NCI-H1417 (cell line): ENCODE measurements around the gene IL22RA1.

ENCODE experiments used
- DNase-seq, 3 experiments: peaks; one replicate each; lab custom pipeline; 2025; lab: John Stamatoyannopoulos, UW

IL22RA1 gene

DNA sequence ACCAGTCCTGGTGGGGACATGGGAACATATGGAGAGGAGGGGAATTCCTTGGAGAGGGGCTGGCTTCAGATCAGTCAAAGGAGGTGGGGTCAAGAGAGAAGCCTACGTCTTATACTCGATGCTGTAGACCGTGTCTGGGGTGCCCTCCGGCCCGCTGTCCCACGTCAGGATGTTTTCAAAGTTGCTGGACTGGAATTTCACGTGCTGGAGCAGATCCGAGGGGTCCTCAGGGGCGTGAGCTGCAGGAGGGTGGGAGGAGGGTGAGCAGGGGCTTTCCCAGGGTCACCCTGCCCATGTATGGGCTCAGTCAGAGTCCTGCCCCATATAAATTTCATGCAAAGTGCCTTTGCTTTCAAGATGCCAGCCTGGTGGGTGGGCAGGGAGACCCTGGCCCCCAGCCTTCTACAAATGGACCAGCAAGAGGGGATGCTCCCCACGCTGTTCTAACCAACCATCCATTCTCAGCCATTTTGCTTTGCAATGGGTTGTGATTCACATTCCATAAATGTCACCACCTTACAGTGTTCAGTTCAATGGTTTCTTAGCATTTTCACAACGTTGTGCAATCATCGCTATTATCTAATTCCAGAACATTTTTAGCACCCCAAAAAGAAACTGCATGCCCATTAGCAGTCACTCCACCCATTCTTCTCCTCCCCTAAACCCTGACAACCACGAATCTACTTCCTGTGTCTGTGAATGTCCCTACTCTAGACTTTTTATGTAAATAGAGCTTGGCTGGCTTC is 4.3 kb downstream of the IL22RA1 start:
- DNase-seq, result no peak

DNA sequence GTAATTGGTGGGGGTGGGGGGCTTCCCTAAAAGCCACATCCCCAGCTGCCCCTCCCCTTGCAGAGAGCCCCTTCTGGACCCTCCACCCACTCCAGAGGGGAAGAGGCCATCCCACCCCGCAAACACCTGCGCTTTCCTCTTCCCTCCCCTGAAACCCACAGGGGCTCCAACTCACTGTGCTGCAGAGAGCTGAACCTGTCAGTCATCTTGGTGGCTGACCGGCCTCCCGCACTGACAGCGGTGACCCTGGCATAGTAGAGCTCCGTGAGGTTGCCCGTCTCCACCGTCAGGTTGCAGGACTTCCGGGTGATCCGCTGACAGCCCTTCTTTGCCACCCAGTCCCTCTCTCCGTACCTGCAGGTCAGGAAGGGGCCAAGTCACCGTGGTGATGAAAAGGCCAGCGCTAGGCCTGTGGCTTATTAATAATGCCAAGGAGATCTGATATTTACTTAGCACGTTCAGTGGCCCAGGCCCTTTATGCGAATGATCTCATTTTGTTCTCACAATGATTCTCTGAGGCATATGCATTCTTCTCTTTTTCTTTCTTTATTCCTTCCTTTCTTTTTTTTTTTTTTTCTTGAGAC is 5.9 kb downstream of the IL22RA1 start:
- peak in 1 of 3 experiments; percentile 24 for DNase-seq

DNA sequence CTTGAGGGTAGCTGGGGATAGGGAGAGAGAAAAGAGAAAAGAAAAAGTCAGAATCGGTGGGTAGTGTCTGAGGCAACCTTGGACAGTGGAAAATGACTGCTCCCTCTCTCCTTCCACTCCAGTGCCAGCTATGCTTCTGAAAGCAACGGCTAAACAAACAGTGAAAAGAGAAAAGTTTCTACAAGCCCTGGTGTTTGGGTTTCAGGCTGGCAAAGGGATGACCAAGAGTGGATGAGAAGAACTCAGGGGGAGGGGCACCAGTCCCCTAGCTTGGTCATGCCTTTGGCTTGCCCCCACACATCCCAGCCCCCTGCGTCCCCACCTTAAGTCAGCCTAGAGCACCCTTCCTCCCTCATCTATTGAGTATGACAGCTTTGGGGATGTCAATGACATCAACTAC is 8.6 kb downstream of the IL22RA1 start:
- no peak for DNase-seq

DNA sequence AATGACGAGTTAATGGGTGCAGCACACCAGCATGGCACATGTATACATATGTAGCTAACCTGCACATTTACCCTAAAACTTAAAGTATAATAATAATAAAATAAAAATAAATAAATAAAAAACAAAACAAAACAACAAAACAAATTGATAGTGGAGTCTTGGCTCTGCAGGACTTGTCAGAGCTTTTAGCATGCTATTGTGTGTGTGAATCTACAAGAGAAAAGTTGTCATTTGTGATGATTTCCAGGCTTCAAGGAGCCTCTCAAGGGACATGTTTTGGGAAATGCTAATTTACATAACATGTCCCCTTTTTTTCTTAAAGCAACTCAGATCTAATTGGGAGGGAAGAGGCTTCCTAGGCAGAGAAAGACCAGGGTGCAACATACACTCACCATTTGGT is 9.1 kb downstream of the IL22RA1 start:
- DNase-seq, result no peak

DNA sequence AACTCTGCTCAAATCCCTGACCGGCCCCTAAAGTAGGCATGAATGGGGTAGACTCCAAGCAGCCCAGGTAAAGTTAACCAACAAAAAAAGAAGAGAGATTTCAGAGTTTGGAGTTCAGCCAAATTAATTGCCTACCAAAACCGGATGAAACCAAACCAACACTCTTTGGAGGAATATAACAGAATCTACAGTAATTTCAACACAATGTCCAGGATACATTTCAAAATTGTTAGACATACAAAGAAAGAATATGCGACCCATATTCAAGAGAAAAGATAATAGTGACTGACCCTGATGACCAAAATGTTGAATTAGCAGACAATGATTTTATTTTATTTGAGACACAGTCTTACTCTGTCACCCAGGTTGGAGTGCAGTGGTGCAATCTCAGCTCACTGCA is 12.6 kb downstream of the IL22RA1 start:
- DNase-seq, result no peak

DNA sequence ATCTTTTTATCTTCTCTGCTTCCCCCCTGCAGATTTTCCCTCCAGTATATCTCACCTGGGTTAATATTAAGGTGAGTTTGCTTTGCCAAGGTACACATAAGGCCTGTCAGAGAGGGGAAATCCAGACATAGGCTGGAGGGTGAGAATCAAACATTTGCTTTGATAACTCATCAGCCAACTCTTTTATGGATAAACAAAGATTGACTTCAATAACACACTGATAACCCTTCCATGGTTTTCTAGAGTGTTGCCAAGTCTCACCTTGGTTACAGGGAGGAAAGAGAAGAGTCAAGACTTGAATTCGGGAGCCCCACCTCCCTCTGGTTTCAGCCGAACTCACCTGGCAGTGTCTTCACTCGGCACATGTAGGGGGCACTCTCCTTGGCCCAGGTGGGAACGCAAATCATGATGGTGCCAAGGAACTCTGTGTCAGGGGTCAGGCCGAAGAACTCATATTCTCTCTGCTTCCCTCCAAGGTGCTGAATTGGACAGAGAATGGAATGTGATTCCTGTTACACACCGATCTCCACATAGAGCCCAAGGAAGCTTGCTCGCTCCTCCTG is 15.1 kb downstream of the IL22RA1 start:
- DNase-seq, result no peak

DNA sequence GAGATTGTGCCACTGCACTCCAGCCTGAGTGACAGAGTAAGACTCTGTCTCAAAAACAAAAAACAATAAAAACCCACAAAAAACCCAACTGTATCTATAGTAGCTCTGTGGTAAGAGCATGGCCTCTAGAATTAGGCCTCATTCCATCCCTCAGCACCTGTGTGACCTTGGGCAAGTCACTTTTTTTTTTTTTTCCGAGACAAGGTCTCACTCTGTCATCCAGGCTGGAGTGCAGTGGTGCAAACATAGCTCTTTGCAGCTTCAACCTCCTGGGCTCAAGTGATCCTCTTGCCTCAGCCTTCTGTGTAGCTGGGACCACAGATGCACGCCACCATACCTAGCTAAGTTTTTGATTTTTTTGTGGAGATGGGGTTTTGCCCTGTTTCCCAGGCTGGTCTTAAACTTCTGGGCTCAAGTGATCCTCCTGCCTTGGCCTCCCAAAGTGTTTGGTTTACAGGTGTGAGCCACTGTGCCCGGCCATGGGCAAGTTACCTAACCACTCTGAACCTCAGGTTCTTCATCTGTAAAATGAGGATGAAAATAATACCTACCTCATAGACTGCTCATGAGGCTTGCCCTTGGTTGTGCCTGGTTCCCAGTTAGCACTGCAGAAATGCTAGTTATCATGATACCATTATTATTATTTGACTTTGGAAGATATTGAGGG is 15.7 kb downstream of the IL22RA1 start:
- DNase-seq, result no peak

DNA sequence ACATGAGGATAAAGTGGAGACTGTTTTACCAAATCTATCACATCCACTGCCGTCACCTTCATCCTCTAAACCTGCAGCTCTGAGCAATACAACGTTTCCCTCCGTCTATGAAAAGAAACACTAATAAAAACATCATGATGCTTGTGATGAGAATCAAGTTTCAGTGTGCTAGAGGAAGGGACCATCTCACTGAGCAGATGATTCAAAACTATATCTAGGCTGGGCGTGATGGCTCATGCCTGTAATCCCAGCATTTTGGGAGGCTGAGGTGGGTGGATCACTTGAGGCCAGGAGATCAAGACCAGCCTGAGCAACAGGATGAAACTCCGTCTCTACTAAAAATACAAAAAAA is 16.3 kb downstream of the IL22RA1 start:
- DNase-seq, result no peak

DNA sequence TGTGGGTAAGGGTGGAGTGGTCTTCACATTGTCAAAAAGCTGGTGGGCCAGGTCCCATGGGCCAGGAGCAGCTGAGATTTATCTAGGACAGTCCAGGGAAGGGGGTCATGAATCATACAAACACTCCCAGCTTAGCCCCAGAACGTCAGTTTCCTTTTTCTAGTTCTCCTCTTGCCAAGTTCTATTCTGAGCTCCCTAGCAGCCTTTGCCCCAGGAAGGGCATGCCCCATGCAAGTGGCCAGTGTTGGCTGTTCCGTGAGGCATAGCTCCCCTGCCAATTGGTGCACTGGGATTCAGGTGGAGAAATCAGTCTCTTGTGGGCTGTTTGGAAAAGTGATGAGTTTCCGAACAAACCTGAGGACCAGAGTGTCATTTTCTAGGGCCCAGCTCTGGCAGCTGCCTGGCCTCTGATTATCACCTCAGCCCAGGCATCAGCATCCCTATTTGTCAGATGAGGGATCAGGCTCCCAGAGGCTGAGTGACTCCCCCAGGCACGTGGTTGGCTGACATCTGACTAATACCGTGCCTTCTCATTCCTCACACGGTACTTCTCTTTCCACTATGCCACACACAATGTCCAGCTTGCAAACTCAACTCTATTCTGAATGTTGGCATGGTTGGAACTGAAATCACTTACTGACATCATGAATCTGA is 16.8 kb downstream of the IL22RA1 start:
- DNase-seq, result no peak

DNA sequence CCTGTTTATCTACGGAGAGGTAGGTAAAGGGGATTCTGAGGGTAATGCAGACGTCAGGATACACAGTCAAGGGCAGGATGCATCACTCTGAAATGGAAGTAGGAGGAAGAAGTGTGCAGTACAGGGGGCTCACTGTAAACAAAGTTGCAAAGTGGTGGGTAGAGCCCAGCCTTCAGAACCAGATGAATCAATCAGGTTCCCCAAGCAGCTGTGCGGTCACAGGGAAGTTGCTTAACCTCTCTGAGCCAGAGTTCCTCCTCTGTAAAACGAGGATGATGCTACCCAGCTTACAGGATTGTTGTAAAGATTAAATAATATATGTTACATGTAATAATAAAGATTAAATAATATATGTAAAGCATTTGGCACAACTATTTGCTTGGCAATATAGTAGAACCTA is 17.5 kb downstream of the IL22RA1 start:
- no peak for DNase-seq

DNA sequence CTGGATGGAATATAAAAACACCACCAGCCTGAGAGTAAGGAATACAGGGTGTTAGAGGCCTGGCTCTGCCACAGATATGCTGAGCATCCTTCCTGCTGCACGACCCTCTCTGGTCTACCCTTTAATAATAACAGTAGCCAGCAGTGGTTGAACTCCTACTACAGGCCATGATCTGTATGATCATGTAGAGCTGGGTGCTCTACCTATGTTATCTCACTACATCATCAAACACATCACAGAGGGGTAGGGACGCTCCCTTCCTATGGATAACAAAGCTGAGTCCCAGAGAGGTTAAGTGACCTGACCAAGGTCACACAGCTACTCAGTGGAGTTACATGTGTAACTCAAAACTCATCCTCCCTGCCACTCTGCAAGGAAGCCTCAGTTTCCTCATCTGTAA is 18.0 kb downstream of the IL22RA1 start:
- DNase-seq, result no peak

DNA sequence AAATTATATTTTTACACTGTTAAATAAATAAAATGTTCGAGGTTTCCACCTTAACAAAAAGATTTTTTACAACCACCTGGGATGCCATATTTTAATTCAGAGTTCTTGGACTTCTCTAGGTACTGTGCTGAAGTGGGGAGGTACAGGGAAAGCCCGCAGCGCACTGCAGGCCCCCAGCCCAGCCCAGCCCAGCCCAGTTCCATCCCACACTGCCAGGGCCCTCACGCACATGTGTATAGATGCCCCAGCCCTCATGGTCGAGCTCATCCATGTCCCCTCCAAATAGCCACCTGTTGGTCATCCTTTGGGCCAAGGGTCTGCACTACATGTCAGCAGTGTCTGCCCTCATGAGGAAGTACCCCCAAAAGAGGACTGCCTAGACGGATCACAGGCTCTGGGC is 19.3 kb downstream of the IL22RA1 start:
- no peak for DNase-seq

DNA sequence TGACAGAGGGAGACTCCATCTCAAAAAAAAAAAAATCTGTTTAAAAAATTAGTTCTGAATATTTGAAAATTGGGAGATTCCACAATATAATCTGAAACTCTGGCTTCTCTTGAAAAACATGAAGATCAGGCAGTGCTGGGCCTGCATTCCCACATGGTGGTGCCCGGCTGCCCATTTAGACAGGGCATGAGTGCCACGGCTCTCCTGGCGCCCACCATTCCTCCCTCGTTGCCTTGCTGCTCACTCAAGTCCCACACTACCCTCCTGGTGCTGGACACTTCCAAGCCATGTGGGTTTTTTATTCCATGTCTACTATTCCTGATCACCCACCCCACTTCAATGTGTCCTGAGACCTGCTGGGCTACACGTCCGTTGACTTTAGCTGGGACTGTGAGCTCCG is 20.2 kb downstream of the IL22RA1 start:
- DNase-seq, result no peak

DNA sequence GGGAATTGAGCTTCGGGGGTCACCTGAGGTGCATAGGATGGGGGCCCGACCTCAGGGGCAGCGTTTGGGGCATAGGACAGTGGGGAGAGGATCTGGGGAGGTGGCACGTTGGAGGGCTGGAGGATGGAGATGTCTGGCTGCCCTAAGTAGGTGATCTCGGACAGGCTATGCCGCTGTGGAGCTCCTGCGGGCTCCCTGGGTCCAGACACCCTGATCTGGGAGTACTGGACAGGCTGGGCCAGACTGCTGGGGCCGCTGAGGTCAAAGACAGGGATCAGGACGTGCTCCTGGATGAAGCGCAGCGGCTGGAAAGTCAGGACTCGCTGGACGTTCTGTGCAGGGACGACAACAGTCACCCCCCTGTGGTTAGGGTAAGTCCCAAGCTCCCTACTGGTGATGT is 21.5 kb downstream of the IL22RA1 start:
- DNase-seq, result no peak

DNA sequence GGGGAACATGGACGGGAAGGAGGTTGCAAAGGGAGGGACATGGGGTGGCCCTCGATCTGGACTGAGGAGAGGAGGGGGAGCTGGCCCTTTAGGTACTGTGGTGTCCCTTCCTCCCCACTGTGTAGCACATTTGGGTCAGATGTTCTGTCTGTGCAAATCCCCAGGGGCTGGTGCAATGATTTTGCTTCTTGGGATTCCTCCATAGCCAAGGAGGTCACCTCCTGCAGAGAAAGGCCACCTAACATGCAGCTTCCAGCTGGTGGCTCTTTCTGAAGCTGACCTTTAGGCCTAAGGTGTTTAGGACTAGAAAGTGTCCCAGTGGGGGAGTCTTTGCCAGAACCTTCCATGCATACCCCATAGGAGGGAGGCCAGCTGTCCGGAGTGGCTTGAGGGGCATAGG is 22.0 kb downstream of the IL22RA1 start:
- DNase-seq, result no peak

DNA sequence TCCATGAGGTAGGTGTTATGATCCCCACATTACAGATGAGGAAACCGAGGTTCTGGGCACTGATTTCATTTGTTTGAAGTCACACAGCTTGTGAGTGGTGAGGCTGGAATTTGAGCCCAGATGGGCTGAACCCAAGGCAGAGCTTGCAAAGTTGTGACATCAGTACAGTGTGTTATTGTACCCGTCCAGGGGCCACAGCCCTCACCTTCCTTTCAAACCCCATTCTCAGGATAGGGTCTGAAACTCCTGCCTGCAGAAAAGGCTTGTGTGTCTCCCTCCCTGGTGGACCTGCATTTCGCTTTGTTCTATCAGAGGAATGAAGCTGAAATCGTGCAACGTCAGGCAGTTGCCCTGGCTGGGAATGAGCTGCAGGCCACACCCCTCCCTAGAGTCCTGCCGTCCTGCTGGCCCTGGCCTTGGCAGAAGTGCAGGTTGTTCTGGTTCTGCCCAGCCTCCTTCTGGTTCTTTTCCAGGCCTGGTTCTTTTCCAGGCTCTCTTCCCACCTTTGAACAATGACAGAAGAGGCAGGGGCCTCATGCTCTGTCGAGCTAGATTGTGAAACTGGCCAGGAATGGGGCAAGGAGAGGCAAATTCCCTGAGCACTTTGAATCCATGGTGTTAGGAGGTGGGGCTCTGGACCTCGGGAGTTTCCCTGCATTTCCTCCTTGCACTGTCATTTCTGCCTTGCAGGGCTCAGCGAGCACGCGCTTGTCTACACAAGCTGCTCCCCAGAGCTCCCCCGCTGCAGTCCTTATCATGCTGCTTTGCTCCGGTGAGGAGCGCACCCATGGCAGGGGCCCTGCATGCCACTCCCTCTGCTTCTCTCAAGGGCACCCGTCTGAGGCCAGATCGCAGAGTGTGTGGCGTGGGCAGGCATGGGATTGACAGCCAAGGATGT is 22.8 kb downstream of the IL22RA1 start:
- DNase-seq, result no peak

DNA sequence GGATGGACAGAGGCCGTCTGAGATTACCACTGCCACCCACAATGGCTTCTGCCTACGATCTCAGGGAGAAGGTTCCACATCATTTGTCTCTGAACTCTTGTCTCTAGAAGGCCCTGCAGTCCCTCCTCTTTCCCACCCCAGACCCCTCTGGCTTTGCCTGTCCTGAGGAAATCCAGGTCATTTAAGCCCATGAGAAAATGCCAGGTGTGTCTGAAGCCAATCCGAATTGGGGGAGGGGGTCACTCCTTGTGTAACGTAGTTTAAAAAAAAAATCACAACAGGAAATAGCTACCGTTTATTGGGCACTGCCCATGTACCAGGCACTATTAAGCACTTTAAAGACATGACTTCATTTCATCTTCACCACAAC is 23.5 kb downstream of the IL22RA1 start:
- DNase-seq, result no peak

DNA sequence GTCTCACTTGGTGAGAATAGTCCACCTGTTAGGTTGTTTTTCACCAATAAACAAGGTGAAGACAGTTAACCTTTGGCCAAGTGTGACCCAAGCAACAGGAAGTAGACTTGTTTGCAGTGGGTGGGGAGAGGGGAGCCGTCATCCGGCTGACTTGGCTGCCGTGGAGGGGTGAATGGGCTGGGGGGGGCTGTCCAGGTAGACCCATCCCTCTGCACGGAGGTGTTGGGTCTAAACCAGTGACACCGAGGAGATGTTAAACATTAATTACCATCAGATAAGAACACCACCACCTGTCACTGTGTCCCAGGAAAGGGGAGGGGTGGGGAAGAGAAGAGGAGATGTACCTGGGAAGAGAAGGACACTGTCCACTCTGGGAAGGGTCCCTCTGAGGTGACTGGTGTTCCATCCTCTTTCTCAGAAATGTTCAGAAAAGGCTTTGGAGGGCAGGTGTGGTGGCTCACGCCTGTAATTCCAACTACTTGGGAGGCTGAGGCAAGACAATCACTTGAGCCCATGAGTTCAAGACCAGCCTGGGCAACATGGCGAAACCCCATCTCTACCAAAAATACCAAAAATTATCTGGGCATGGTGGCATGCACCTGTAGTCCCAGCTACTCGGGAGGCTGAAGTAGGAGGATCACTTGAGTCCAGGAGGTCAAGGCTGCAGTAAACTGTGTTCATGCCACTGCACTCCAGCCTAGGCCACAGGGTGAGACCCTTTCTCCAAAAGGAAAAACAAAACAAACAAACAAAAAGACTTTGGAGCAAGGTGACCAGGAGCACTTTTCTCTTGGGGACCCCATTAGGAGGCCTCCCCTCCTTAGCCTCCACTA is 24.3 kb downstream of the IL22RA1 start:
- DNase-seq, result no peak

DNA sequence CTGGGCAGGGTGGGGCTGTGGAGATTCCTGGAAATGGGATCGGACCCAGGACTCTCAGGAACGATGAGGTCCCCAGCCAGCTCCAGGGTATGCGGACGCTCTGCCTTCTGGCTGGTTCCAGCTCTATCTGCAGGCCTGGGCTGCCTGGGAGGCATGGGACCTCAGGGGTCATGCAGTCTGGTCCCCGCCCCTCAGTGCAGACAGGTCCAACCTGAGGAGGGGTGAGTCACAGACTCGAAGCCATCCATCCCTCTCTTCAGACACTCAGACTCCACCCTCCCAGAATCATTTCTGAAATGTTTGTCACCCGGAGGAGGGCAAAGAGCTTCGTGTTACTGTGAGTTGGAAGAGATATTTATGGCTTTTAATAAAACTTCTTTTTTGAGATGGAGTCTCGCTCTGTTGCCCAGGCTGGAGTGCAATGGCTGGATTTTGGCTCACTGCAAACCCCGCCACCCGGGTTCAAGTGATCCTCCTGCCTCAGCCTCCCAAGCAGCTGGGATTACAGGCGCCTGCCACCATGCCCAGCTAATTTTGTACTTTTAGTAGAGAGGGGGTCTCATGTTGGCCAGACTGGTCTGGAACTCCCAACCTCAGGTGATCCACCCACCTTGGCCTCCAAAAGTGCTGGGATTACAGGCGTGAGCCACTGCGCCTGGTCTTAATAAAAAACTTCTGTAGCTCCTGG is 25.1 kb downstream of the IL22RA1 start:
- DNase-seq, result no peak

DNA sequence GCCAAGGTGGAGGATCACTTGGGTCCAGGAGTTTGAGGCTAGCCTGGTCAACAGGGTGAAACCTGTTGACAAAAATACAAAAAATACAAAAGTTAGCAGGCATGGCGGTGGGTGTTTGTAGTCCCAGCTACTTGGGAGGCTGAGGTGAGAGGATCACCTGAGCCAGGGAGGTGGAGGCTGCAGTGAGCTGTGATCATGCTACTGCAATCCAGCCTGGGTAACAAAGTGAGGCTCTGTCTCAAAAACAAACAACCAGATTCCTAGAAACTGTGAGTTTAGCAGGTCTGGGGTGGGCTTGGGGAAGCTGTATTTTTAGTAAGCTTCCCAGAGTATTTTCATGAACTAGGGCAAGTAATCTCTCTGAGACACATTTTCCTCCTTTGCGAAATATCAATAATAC is 25.8 kb downstream of the IL22RA1 start:
- no peak for DNase-seq
